OCI-LY1 (cell line): Measurements from ENCODE around the gene PRPSAP2.
A peak's percentile ranks its signal among the peaks of the same experiment; 100 is the strongest.

Source experiments
- H2AFZ ChIP-seq: fragments of 200-600 bp; sonication (generic), shearing (Covaris generic); 2 replicates; pipeline ENCODE4 v1.6.0; 2014; ENCODE audit warnings: antibody characterized with exemption, mild to moderate bottlenecking, low read length
- H3F3A ChIP-seq: fragments of 200-600 bp; sonication (generic), shearing (Covaris generic); 2 replicates; pipeline ENCODE4 v1.6.0; 2014; ENCODE audit warnings: mild to moderate bottlenecking, antibody characterized with exemption, low read length, moderate library complexity; ENCODE audit not compliant: insufficient read depth
- H3K27ac ChIP-seq: fragments of 200-600 bp; sonication (generic); 2 replicates; pipeline ENCODE4 v1.5.1; 2014; ENCODE audit warnings: low read length, mixed run types, mild to moderate bottlenecking, low read depth; ENCODE audit not compliant: poor library complexity, severe bottlenecking
- H3K27me3 ChIP-seq: fragments of 200-600 bp; sonication (generic); 2 replicates; pipeline ENCODE4 v1.6.0; 2014; ENCODE audit warnings: antibody characterized with exemption, mild to moderate bottlenecking, low read length, moderate library complexity; ENCODE audit not compliant: insufficient read depth
- H3K36me3 ChIP-seq: fragments of 200-600 bp; sonication (generic); 2 replicates; pipeline ENCODE4 v1.6.1; 2014; ENCODE audit warnings: mild to moderate bottlenecking, antibody characterized with exemption, low read length, moderate library complexity, mixed read lengths; ENCODE audit not compliant: insufficient read depth
- H3K4me1 ChIP-seq: fragments of 200-600 bp; sonication (generic); 2 replicates; pipeline ENCODE4 v1.5.1; 2014; ENCODE audit warnings: mild to moderate bottlenecking, low read length, moderate library complexity; ENCODE audit not compliant: insufficient read depth, severe bottlenecking
- H3K4me2 ChIP-seq: fragments of 200-600 bp; sonication (generic), shearing (Covaris generic); 2 replicates; pipeline ENCODE4 v1.6.1; 2014; ENCODE audit warnings: low read length
- H3K4me3 ChIP-seq: fragments of 200-600 bp; sonication (generic); 2 replicates; pipeline ENCODE4 v1.5.1; 2014; ENCODE audit warnings: low read length, low read depth, mild to moderate bottlenecking, mixed read lengths; ENCODE audit not compliant: poor library complexity, severe bottlenecking
- H3K79me2 ChIP-seq: fragments of 200-600 bp; shearing (Covaris generic); 2 replicates; pipeline ENCODE4 v1.6.1; 2016; ENCODE audit warnings: mixed run types, low read length, mixed read lengths; ENCODE audit not compliant: insufficient read depth
- H3K9ac ChIP-seq: fragments of 200-600 bp; sonication (generic), shearing (Covaris generic); 2 replicates; pipeline ENCODE4 v1.6.1; 2014; ENCODE audit warnings: mild to moderate bottlenecking, low read length, mixed read lengths
- H3K9me2 ChIP-seq: fragments of 200-600 bp; sonication (generic), shearing (Covaris generic); 2 replicates; pipeline ENCODE4 v1.6.1; 2014; ENCODE audit warnings: low read depth, mild to moderate bottlenecking, low read length, mixed read lengths
- H3K9me3 ChIP-seq: fragments of 200-600 bp; shearing (Covaris generic); 2 replicates; pipeline ENCODE4 v1.6.1; 2014; ENCODE audit warnings: low read length, mixed read lengths
- H4K20me1 ChIP-seq: fragments of 200-600 bp; sonication (generic), shearing (Covaris generic); 2 replicates; pipeline ENCODE4 v1.6.0; 2016; ENCODE audit warnings: mild to moderate bottlenecking, low read length; ENCODE audit not compliant: insufficient read depth
- EZH2 ChIP-seq: fragments of 200-600 bp; sonication (generic), shearing (Covaris generic); IDR thresholded peaks from 2 replicates; pipeline ENCODE4 v1.8.0; 2017; ENCODE audit warnings: borderline replicate concordance, mixed run types, mild to moderate bottlenecking, antibody characterized with exemption, low read length, moderate library complexity, mixed read lengths
- TF ChIP-seq, protein P1 (sequence below): fragments of 200-600 bp; sonication (generic), shearing (Covaris generic); IDR thresholded peaks from 2 replicates; pipeline ENCODE4 v1.5.1; 2017; ENCODE audit warnings: mild to moderate bottlenecking, antibody characterized with exemption, low read length, moderate library complexity, mixed read lengths

The PRPSAP2 gene

DNA sequence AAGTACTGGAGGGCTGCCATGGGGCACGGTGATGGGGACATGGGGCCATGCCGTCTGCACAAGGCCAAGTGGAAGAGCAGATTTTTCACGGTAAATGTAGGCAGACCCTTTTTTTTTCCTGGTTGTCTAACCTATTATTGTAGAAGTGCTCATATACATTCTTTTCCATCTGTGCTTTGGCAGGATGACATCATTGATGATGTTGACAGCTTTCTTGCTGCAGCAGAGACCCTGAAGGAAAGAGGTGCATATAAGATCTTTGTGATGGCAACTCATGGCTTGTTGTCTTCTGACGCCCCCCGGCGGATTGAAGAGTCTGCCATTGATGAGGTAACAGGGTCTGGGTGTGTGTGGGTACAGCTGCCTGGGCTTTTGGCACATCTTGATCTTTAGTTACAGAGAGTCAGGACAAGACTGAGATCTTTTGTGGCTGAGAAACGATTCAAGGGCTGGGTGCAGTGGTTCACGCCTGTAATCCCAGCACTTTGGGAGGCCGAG lies 70.7 kb downstream of the PRPSAP2 start:
- Histone ChIP-seq H2AFZ (no peak overlapping the region), H3K9ac (no peak overlapping the region), H3K4me3 (no peak overlapping the region), H3K36me3 (peaks cover 56% of the 10 kb centered on the region), H3K27ac (no peak overlapping the region), H4K20me1 (no peaks in the 10 kb centered on the region), H3K9me3 (no peaks in the 10 kb centered on the region), H3K27me3 (no peaks in the 10 kb centered on the region), H3K4me2 (no peak overlapping the region), H3K4me1 (peaks cover 12% of the 10 kb centered on the region), H3K79me2 (no peaks in the 10 kb centered on the region), H3K9me2 (no peaks in the 10 kb centered on the region), H3F3A (no peaks in the 10 kb centered on the region)
- no peak for TF ChIP-seq EZH2
- TF ChIP-seq, protein P1, sequence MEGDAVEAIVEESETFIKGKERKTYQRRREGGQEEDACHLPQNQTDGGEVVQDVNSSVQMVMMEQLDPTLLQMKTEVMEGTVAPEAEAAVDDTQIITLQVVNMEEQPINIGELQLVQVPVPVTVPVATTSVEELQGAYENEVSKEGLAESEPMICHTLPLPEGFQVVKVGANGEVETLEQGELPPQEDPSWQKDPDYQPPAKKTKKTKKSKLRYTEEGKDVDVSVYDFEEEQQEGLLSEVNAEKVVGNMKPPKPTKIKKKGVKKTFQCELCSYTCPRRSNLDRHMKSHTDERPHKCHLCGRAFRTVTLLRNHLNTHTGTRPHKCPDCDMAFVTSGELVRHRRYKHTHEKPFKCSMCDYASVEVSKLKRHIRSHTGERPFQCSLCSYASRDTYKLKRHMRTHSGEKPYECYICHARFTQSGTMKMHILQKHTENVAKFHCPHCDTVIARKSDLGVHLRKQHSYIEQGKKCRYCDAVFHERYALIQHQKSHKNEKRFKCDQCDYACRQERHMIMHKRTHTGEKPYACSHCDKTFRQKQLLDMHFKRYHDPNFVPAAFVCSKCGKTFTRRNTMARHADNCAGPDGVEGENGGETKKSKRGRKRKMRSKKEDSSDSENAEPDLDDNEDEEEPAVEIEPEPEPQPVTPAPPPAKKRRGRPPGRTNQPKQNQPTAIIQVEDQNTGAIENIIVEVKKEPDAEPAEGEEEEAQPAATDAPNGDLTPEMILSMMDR: peak; percentile 66

DNA sequence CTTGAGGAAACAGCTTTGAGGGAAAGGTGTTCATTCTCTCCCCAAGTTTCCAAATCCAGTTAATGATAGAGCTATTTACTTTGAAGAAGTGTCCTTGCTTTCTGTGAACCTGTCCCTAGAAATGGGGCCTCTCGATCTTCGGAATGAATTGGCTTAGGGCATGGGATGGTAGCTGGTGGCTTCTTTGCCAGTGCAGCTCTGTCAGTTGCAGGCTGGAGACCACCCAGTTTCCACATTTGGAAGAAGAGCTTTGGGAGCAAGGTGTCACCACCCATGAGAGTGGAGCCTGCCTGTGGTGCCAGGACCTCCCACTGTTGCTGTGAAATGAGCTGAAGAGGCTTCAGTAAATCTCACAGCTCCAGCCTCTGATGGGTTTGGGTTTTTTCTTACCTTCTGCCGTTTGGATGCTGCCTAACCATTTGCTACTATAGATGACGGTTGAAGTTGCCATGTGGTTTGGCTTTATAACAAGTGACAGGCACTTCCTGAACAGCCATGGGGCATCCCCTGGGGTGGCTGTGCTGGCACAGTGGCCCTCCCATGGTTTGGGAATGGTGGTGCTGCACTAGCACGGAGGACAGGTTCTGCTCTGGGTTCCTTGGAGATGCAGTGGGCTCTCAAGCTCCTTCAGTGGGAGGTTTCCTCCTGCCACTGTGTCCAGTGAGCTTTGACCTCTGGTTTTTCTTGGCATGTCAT lies 74.6 kb downstream of the PRPSAP2 start:
- Histone ChIP-seq H3K27ac (no peak overlapping the region), H3K4me2 (no peak overlapping the region), H3F3A (no peaks in the 10 kb centered on the region), H3K36me3 (peaks cover 27% of the 10 kb centered on the region), H3K4me3 (no peak overlapping the region), H3K79me2 (no peaks in the 10 kb centered on the region), H3K9ac (no peak overlapping the region), H4K20me1 (no peaks in the 10 kb centered on the region), H3K4me1 (no peaks in the 10 kb centered on the region), H3K9me3 (no peaks in the 10 kb centered on the region), H2AFZ (no peak overlapping the region), H3K27me3 (no peaks in the 10 kb centered on the region), H3K9me2 (no peaks in the 10 kb centered on the region)
- TF ChIP-seq, protein P1: no peak
- TF ChIP-seq EZH2: no peak

DNA sequence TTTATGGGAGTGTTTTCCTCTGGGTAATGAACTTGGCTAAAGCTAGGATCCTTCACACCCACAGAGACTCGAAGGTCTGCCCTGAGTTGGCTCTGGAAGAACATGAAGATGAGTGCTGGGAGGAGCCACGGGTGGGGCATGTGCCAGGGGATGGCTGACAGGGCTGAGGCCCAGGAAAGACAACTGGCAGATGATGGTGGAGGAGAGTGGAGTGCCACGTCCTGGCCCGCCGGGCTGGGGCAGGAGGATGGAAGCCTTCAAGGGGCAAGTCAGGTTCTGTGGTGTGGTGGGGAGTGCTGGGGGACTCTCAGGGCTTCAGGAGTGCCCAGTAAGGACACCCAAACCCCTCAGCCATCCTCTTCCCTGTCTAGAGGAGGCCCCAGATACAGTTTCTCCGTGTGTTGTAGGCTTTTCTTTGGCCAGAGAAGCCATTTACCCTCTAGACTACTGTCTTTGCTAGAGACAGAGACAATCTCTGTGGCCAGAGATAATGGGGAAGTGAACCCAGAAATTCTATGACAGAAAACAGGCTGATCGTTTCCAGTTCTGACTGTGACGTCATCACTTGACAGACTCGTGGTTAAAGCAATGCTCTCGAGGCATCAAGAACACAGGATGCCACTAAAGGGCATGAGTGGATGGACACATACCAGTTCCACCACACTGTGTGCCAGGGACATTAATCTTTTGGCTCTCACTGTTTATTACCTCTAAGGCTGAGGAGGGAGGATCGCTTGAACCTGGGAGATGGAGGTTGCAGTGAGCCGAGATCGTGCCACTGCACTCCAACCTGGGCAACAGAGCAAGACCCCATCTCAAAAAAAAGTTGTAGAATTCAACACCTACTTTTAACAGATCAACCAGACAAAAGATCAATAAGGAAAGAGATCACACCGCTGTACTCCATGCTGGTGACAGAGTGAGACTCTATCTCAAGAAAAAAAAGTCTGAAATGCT lies 75.4 kb downstream of the PRPSAP2 start:
- Histone ChIP-seq H3K9ac (no peak overlapping the region), H3K4me2 (no peak overlapping the region), H3K27ac (no peak overlapping the region), H3K9me2 (no peaks in the 10 kb centered on the region), H4K20me1 (no peaks in the 10 kb centered on the region), H3K4me1 (no peaks in the 10 kb centered on the region), H3F3A (no peaks in the 10 kb centered on the region), H3K4me3 (no peak overlapping the region), H2AFZ (no peak overlapping the region), H3K9me3 (no peaks in the 10 kb centered on the region), H3K36me3 (peaks cover 25% of the 10 kb centered on the region), H3K27me3 (no peaks in the 10 kb centered on the region), H3K79me2 (no peaks in the 10 kb centered on the region)
- TF ChIP-seq, protein P1: no peak
- no peak for TF ChIP-seq EZH2
